HG02938 (cell line): Measurements from ENCODE around the gene TOM1L2.
A peak's percentile ranks its signal among the peaks of the same experiment; 100 is the strongest.

Source experiments
- ATAC-seq: cut with Tn5 transposase; IDR thresholded peaks from one replicate; pipeline ENCODE4 v1.9.1; 2021; ENCODE audit warnings: mild to moderate bottlenecking, moderate library complexity; ENCODE audit not compliant: unreplicated experiment

The TOM1L2 gene

GRCh38 chr17:17972126-17972951 lies at the start of gene TOM1L2, which contains the start of gene DRC3:
Gene TOM1L2 (minus strand): TSS chr17:17972400. CDS start chr17:17972313, 87 bp downstream.
Gene DRC3 (plus strand): TSS chr17:17972862. CDS start chr17:17977599, 4,737 bp downstream.
- peak; percentile 91 for ATAC-seq

GRCh38 chr17:18021372-18021771 lies 49.2 kb upstream of the TOM1L2 start:
- ATAC-seq = no peak

GRCh38 chr17:18020971-18021370 lies 48.8 kb upstream of the TOM1L2 start:
- ATAC-seq = no peak

- no peak for ATAC-seq
Observed at GRCh38 chr17:18019838-18020154, 47.6 kb upstream of the TOM1L2 start.

- ATAC-seq = no peak
Observed at GRCh38 chr17:18018411-18018921, 46.3 kb upstream of the TOM1L2 start.

- ATAC-seq = no peak
Observed at GRCh38 chr17:18017958-18018357, 45.8 kb upstream of the TOM1L2 start.

GRCh38 chr17:18016426-18016825 lies 44.2 kb upstream of the TOM1L2 start:
- no peak for ATAC-seq

- ATAC-seq = no peak
Observed at GRCh38 chr17:18015593-18015992, 43.4 kb upstream of the TOM1L2 start.

- ATAC-seq = no peak
Observed at GRCh38 chr17:18014006-18014405, 41.8 kb upstream of the TOM1L2 start.

- ATAC-seq = no peak
Observed at GRCh38 chr17:18011286-18011685, 39.1 kb upstream of the TOM1L2 start.

GRCh38 chr17:18009609-18010420 lies 37.6 kb upstream of the TOM1L2 start:
- no peak for ATAC-seq

- no peak for ATAC-seq
Observed at GRCh38 chr17:18008496-18009268, 36.5 kb upstream of the TOM1L2 start.

GRCh38 chr17:18006495-18007239 lies 34.5 kb upstream of the TOM1L2 start:
- ATAC-seq = no peak

GRCh38 chr17:18005496-18005895 lies 33.3 kb upstream of the TOM1L2 start:
- no peak for ATAC-seq

- ATAC-seq = no peak
Observed at GRCh38 chr17:18004884-18005305, 32.7 kb upstream of the TOM1L2 start.

- ATAC-seq = no peak
Observed at GRCh38 chr17:18004345-18004744, 32.1 kb upstream of the TOM1L2 start.

GRCh38 chr17:18002171-18002570 lies 30.0 kb upstream of the TOM1L2 start:
- ATAC-seq = no peak

GRCh38 chr17:18000030-18000408 lies 27.8 kb upstream of the TOM1L2 start:
- ATAC-seq = no peak

GRCh38 chr17:17999364-18000029 lies 27.3 kb upstream of the TOM1L2 start:
- ATAC-seq = no peak

- no peak for ATAC-seq
Observed at GRCh38 chr17:17998934-17999333, 26.7 kb upstream of the TOM1L2 start.
